Neural progenitor cell (in vitro differentiated cells): ENCODE measurements around the gene BCAR1. TPM values are rescaled to one million over a fixed set of nuclear protein-coding genes. Genes with fewer than 3 reads are reported as not detected.

Experiments
- DNase-seq: peaks from one replicate; pipeline ENCODE4 v3.0.0-alpha.2; 2016; ENCODE audit warnings: low spot score
- H2AFZ ChIP-seq: fragments of 200-600 bp; sonication (generic); replicated peaks from 2 replicates; pipeline ENCODE4 v1.6.1; 2016; ENCODE audit warnings: antibody characterized with exemption
- H3F3A ChIP-seq: fragments of 200-600 bp; sonication (generic); 2 replicates; pipeline ENCODE4 v1.6.1; 2016; ENCODE audit warnings: antibody characterized with exemption, low read depth
- H3K27ac ChIP-seq: fragments of 200-600 bp; sonication (generic); 2 replicates; pipeline ENCODE4 v1.5.1; 2016; ENCODE audit warnings: mild to moderate bottlenecking
- H3K27me3 ChIP-seq: fragments of 200-600 bp; sonication (generic); 2 replicates; pipeline ENCODE4 v1.6.1; 2016; ENCODE audit warnings: mild to moderate bottlenecking, moderate library complexity
- H3K36me3 ChIP-seq: fragments of 200-600 bp; sonication (generic); 2 replicates; pipeline ENCODE4 v1.5.1; 2016
- H3K4me1 ChIP-seq: fragments of 200-600 bp; sonication (generic); 2 replicates; pipeline ENCODE4 v1.6.1; 2016; ENCODE audit warnings: mixed run types
- H3K4me2 ChIP-seq: fragments of 200-600 bp; sonication (generic); 2 replicates; pipeline ENCODE4 v1.6.1; 2016
- H3K4me3 ChIP-seq: fragments of 200-600 bp; sonication (generic); 2 replicates; pipeline ENCODE4 v1.5.1; 2016
- H3K79me2 ChIP-seq: fragments of 200-600 bp; sonication (generic); 2 replicates; pipeline ENCODE4 v1.6.1; 2016; ENCODE audit warnings: low read depth
- H3K9ac ChIP-seq: fragments of 200-600 bp; sonication (generic); 2 replicates; pipeline ENCODE4 v1.6.1; 2016
- H3K9me3 ChIP-seq: fragments of 200-600 bp; sonication (generic); 2 replicates; pipeline ENCODE4 v1.5.1; 2016; ENCODE audit warnings: low read depth
- H4K20me1 ChIP-seq: fragments of 200-600 bp; sonication (generic); 2 replicates; pipeline ENCODE4 v1.6.1; 2016; ENCODE audit warnings: low read depth
- H3K27ac Mint-ChIP-seq: 3 replicates; pipeline ENCODE4 v1.8.0; 2021; ENCODE audit warnings: mixed read lengths
- H3K27me3 Mint-ChIP-seq: 2 replicates; pipeline ENCODE4 v1.8.0; 2022; ENCODE audit warnings: low read depth, mild to moderate bottlenecking, inconsistent platforms, moderate library complexity, mixed read lengths; ENCODE audit not compliant: insufficient read depth
- H3K36me3 Mint-ChIP-seq: 3 replicates; pipeline ENCODE4 v1.8.0; 2021; ENCODE audit warnings: mixed read lengths
- H3K4me1 Mint-ChIP-seq: 3 replicates; pipeline ENCODE4 v1.8.0; 2021; ENCODE audit warnings: mixed read lengths
- H3K4me3 Mint-ChIP-seq: 3 replicates; pipeline ENCODE4 v1.8.0; 2021; ENCODE audit warnings: mild to moderate bottlenecking, moderate library complexity, mixed read lengths
- H3K9me3 Mint-ChIP-seq: 3 replicates; pipeline ENCODE4 v1.8.0; 2020; ENCODE audit warnings: mixed read lengths
- CTCF ChIP-seq: fragments of 200-600 bp; sonication (generic); IDR thresholded peaks from 2 replicates; pipeline ENCODE4 v1.5.1; 2017; ENCODE audit warnings: antibody characterized with exemption, mild to moderate bottlenecking
- EZH2 ChIP-seq: fragments of 200-600 bp; sonication (generic); IDR thresholded peaks from 2 replicates; pipeline ENCODE4 v1.6.1; 2017; ENCODE audit warnings: antibody characterized with exemption, mild to moderate bottlenecking, moderate library complexity
- EZH2phosphoT487 ChIP-seq: fragments of 200-600 bp; sonication (generic); IDR thresholded peaks from 2 replicates; pipeline ENCODE4 v1.6.1; 2017; ENCODE audit warnings: antibody characterized with exemption
- total RNA-seq: library from RNA; depleted of rRNA; stranded (reverse); fragments of >200 nt; gene quantifications from 2 replicates; pipeline ENCODE4 v1.2.3, GENCODE V29; 2015; ENCODE audit warnings: low replicate concordance

Gene BCAR1
- total RNA-seq, 1 donor from 2014 or later, result 10.9 TPM

GRCh38 chr16:75266738-75267630 is 15.6 kb upstream of the BCAR1 start:
- no peak for DNase-seq
- Histone ChIP-seq H3K36me3 (no peaks in the 10 kb centered on the region), H4K20me1 (peaks cover 35% of the 10 kb centered on the region), H3F3A (no peaks in the 10 kb centered on the region), H3K9me3 (no peaks in the 10 kb centered on the region), H2AFZ (peak overlapping the region; percentile 98), H3K79me2 (peaks cover 37% of the 10 kb centered on the region), H3K27me3 (no peaks in the 10 kb centered on the region), H3K27ac (no peak overlapping the region), H3K4me3 (no peak overlapping the region), H3K4me2 (peak overlapping the region; percentile 96), H3K4me1 (peaks cover 12% of the 10 kb centered on the region), H3K9ac (no peak overlapping the region)
- peaks cover 10% of the 10 kb centered on the region for H3K27me3 Mint-ChIP-seq
- TF ChIP-seq CTCF (no peak), EZH2phosphoT487 (no peak), EZH2 (no peak)
- H3K4me3 Mint-ChIP-seq, result peak overlapping the region; percentile 88
- no peaks in the 10 kb centered on the region for H3K9me3 Mint-ChIP-seq
- peaks cover 33% of the 10 kb centered on the region for H3K4me1 Mint-ChIP-seq
- H3K36me3 Mint-ChIP-seq, result peaks cover 5% of the 10 kb centered on the region
- peak overlapping the region; percentile 93 for H3K27ac Mint-ChIP-seq

GRCh38 chr16:75265911-75266701 is 14.7 kb upstream of the BCAR1 start:
- peaks cover 15% of the 10 kb centered on the region for H3K4me1 ChIP-seq
- H3K79me2 ChIP-seq, result peaks cover 45% of the 10 kb centered on the region
- peak; percentile 95 for DNase-seq
- H3K27me3 ChIP-seq, result no peaks in the 10 kb centered on the region
- TF ChIP-seq EZH2phosphoT487 (no peak), CTCF (no peak), EZH2 (no peak)
- no peak overlapping the region for H3K27ac ChIP-seq
- peaks cover 5% of the 10 kb centered on the region for H3K36me3 Mint-ChIP-seq
- H4K20me1 ChIP-seq, result peaks cover 44% of the 10 kb centered on the region
- H3K27ac Mint-ChIP-seq, result peak overlapping the region; percentile 93
- peaks cover 3% of the 10 kb centered on the region for H3F3A ChIP-seq
- peak overlapping the region; percentile 96 for H3K4me2 ChIP-seq
- peak overlapping the region; percentile 88 for H3K4me3 Mint-ChIP-seq
- no peaks in the 10 kb centered on the region for H3K36me3 ChIP-seq
- H3K9me3 ChIP-seq, result no peaks in the 10 kb centered on the region
- peak overlapping the region; percentile 98 for H2AFZ ChIP-seq
- H3K4me3 ChIP-seq, result peak overlapping the region; percentile 99
- H3K9me3 Mint-ChIP-seq, result no peaks in the 10 kb centered on the region
- H3K4me1 Mint-ChIP-seq, result peaks cover 34% of the 10 kb centered on the region
- peaks cover 10% of the 10 kb centered on the region for H3K27me3 Mint-ChIP-seq
- peak overlapping the region; percentile 66 for H3K9ac ChIP-seq

GRCh38 chr16:75264999-75265910 is 13.8 kb upstream of the BCAR1 start:
- peak overlapping the region; percentile 96 for H3K4me2 ChIP-seq
- H3K79me2 ChIP-seq, result peaks cover 50% of the 10 kb centered on the region
- Mint-ChIP-seq H3K4me3 (peak overlapping the region; percentile 91), H3K27ac (no peak overlapping the region), H3K4me1 (peaks cover 41% of the 10 kb centered on the region), H3K9me3 (no peaks in the 10 kb centered on the region), H3K36me3 (peaks cover 5% of the 10 kb centered on the region), H3K27me3 (peaks cover 9% of the 10 kb centered on the region)
- H4K20me1 ChIP-seq, result peaks cover 51% of the 10 kb centered on the region
- H3K27ac ChIP-seq, result no peak overlapping the region
- DNase-seq, result no peak
- peak overlapping the region; percentile 94 for H3K9ac ChIP-seq
- H3K27me3 ChIP-seq, result no peaks in the 10 kb centered on the region
- H3K36me3 ChIP-seq, result no peaks in the 10 kb centered on the region
- peak overlapping the region; percentile 99 for H3K4me3 ChIP-seq
- peak overlapping the region; percentile 70 for H2AFZ ChIP-seq
- H3K9me3 ChIP-seq, result no peaks in the 10 kb centered on the region
- no peak for TF ChIP-seq CTCF
- H3F3A ChIP-seq, result peaks cover 7% of the 10 kb centered on the region
- H3K4me1 ChIP-seq, result peaks cover 17% of the 10 kb centered on the region
